Pons (tissue), 1 donor: Measurements from ENCODE around the gene NTN1.

ENCODE experiments used
- DNase-seq: peaks from one replicate; pipeline ENCODE4 v3.0.0-alpha.2; 2016; ENCODE audit warnings: low spot score

Gene NTN1

GRCh38 chr17:9162275-9162985, 141.1 kb downstream of the NTN1 start:
- DNase-seq, result no peak

GRCh38 chr17:9166788-9167187, 145.5 kb downstream of the NTN1 start:
- DNase-seq, result no peak

- no peak for DNase-seq
Observed at GRCh38 chr17:9167379-9167778, 146.1 kb downstream of the NTN1 start.

- DNase-seq, result no peak
Observed at GRCh38 chr17:9169116-9169515, 147.8 kb downstream of the NTN1 start.

- no peak for DNase-seq
Observed at GRCh38 chr17:9170336-9170735, 149.0 kb downstream of the NTN1 start.

GRCh38 chr17:9170853-9171252, 149.5 kb downstream of the NTN1 start:
- no peak for DNase-seq

GRCh38 chr17:9173386-9173983, 152.2 kb downstream of the NTN1 start:
- DNase-seq, result peak; percentile 5

GRCh38 chr17:9174312-9174711, 153.0 kb downstream of the NTN1 start:
- DNase-seq, result no peak

- DNase-seq, result no peak
Observed at GRCh38 chr17:9174779-9175574, 153.7 kb downstream of the NTN1 start.

- no peak for DNase-seq
Observed at GRCh38 chr17:9175700-9176467, 154.6 kb downstream of the NTN1 start.

- no peak for DNase-seq
Observed at GRCh38 chr17:9177212-9177611, 155.9 kb downstream of the NTN1 start.

- no peak for DNase-seq
Observed at GRCh38 chr17:9178319-9178718, 157.0 kb downstream of the NTN1 start.

- DNase-seq, result no peak
Observed at GRCh38 chr17:9179602-9180001, 158.3 kb downstream of the NTN1 start.

GRCh38 chr17:9181640-9182039, 160.3 kb downstream of the NTN1 start:
- peak; percentile 51 for DNase-seq

GRCh38 chr17:9183306-9183705, 162.0 kb downstream of the NTN1 start:
- DNase-seq, result no peak

- DNase-seq, result no peak
Observed at GRCh38 chr17:9185142-9185541, 163.8 kb downstream of the NTN1 start.

- no peak for DNase-seq
Observed at GRCh38 chr17:9185688-9186284, 164.5 kb downstream of the NTN1 start.

GRCh38 chr17:9187828-9188227, 166.5 kb downstream of the NTN1 start:
- DNase-seq, result no peak

- DNase-seq, result no peak
Observed at GRCh38 chr17:9188367-9188766, 167.1 kb downstream of the NTN1 start.

GRCh38 chr17:9189870-9190269, 168.6 kb downstream of the NTN1 start:
- DNase-seq, result no peak

- DNase-seq, result no peak
Observed at GRCh38 chr17:9192010-9192409, 170.7 kb downstream of the NTN1 start.

GRCh38 chr17:9195411-9195810, 174.1 kb downstream of the NTN1 start:
- DNase-seq, result no peak
